Endothelial cell of umbilical vein (primary cell): ENCODE results near the gene HOXB4. TPM values are rescaled to one million over a fixed set of nuclear protein-coding genes. Genes with fewer than 3 reads are reported as not detected.

Experiments used
- BruUV-seq: library from RNA; stranded (reverse); fragments of 400-500 nt; replicated peaks from 2 replicates; lab custom pipeline; 2021; lab: Mats Ljungman, UMichigan
- CTCF ChIA-PET: fragments of 300-600, 350-600 bp; sonication (Branson Sonifier 250); formaldehyde crosslinking; loops from one replicate; lab custom pipeline; 2021; ENCODE audit warnings: antibody characterized with exemption, inconsistent platforms; lab: Charles Lee
- POLR2A ChIA-PET: fragments of 300-600, 350-600 bp; sonication (Branson Sonifier 250); formaldehyde crosslinking; loops from one replicate; lab custom pipeline; 2021; ENCODE audit warnings: antibody characterized with exemption, inconsistent platforms; lab: Charles Lee
- DNase-seq: peaks from one replicate; pipeline ENCODE4 v3.0.0-alpha.2; 2011; ENCODE audit warnings: low read depth, low spot score
- FAIRE-seq: peaks from 2 replicates; lab custom pipeline; 2011; peaks lifted over from hg19 to GRCh38; lab: Jason Lieb, UNC
- H2AFZ ChIP-seq: 2 replicates; pipeline ENCODE4 v1.6.0; 2012; ENCODE audit warnings: low read depth, low read length, control low read depth, inconsistent platforms
- H3K27ac ChIP-seq: 2 replicates; pipeline ENCODE4 v1.5.1; 2011; ENCODE audit warnings: low read depth, mild to moderate bottlenecking, control low read depth, low read length, moderate library complexity; ENCODE audit not compliant: insufficient read depth
- H3K27me3 ChIP-seq, 2 experiments: 2 replicates each; pipeline versions ENCODE4 v1.6.0 to v1.6.1; 2011; ENCODE audit warnings: low read length in 2 of 2, mixed read lengths in 1 of 2; ENCODE audit not compliant: control insufficient read depth in 2 of 2, insufficient read depth in 2 of 2
- H3K36me3 ChIP-seq, 2 experiments: 2 replicates in 1 of 2; 3 replicates in 1 of 2; pipeline ENCODE4 v1.5.1; 2011; ENCODE audit warnings: low read length in 2 of 2, mild to moderate bottlenecking in 1 of 2, moderate library complexity in 1 of 2; ENCODE audit not compliant: control insufficient read depth in 2 of 2, insufficient read depth in 2 of 2; ENCODE audit errors: extremely low read depth in 1 of 2
- H3K4me1 ChIP-seq: 3 replicates; pipeline ENCODE4 v1.5.1; 2011; ENCODE audit warnings: mild to moderate bottlenecking, low read length; ENCODE audit not compliant: control insufficient read depth, insufficient read depth; ENCODE audit errors: extremely low read depth
- H3K4me2 ChIP-seq: 2 replicates; pipeline ENCODE4 v1.6.1; 2011; ENCODE audit warnings: low read length, control low read depth, mixed read lengths; ENCODE audit not compliant: insufficient read depth
- H3K4me3 ChIP-seq, 3 experiments: fragments of 200-600 bp in 1 of 3; sonication (generic), shearing (Covaris generic) in 1 of 3; replicated peaks in 1 of 3; 2 replicates each; pipeline ENCODE4 v1.5.1; 2011 to 2016; ENCODE audit warnings: control low read depth in 3 of 3, low read length in 3 of 3, mild to moderate bottlenecking in 2 of 3, inconsistent platforms in 1 of 3, low read depth in 1 of 3, moderate library complexity in 1 of 3; ENCODE audit not compliant: insufficient read depth in 1 of 3
- H3K79me2 ChIP-seq: 2 replicates; pipeline ENCODE4 v1.6.0; 2012; ENCODE audit warnings: low read length, inconsistent platforms; ENCODE audit not compliant: control insufficient read depth, insufficient read depth
- H3K9ac ChIP-seq: replicated peaks from 2 replicates; pipeline ENCODE3; 2011; ENCODE audit warnings: low read length, control low read depth; ENCODE audit not compliant: insufficient read depth; ENCODE audit errors: extremely low read depth
- H3K9me1 ChIP-seq: replicated peaks from 3 replicates; pipeline ENCODE4 v1.6.0; 2011; ENCODE audit warnings: mild to moderate bottlenecking, low read length; ENCODE audit not compliant: control insufficient read depth, insufficient read depth; ENCODE audit errors: extremely low read depth
- H3K9me3 ChIP-seq: replicated peaks from 2 replicates; pipeline ENCODE4 v1.5.1; 2012; ENCODE audit warnings: low read length, inconsistent platforms; ENCODE audit not compliant: control insufficient read depth, insufficient read depth
- H4K20me1 ChIP-seq: replicated peaks from 2 replicates; pipeline ENCODE3; 2011; ENCODE audit warnings: mild to moderate bottlenecking, low read length; ENCODE audit not compliant: control insufficient read depth, insufficient read depth; ENCODE audit errors: extremely low read depth
- CTCF ChIP-seq, 2 donors: IDR thresholded peaks; 1 replicate in 1 of 2; 2 replicates in 1 of 2; pipeline ENCODE4 v1.5.1; 2011; ENCODE audit warnings: low read length in 2 of 2, mild to moderate bottlenecking in 2 of 2, moderate library complexity in 2 of 2, control low read depth in 1 of 2, inconsistent platforms in 1 of 2, low read depth in 1 of 2; ENCODE audit not compliant: insufficient read depth in 1 of 2; ENCODE audit errors: extremely low read depth in 1 of 2
- EZH2 ChIP-seq: IDR thresholded peaks from 2 replicates; pipeline ENCODE4 v1.6.1; 2012; ENCODE audit warnings: borderline replicate concordance, low read depth, mild to moderate bottlenecking, moderate library complexity, low read length, inconsistent platforms; ENCODE audit not compliant: severe bottlenecking
- FOS ChIP-seq: IDR thresholded peaks from 2 replicates; pipeline ENCODE4 v1.6.1; 2011; ENCODE audit warnings: mild to moderate bottlenecking, low read length, moderate library complexity, borderline replicate concordance; ENCODE audit not compliant: insufficient read depth
- GATA2 ChIP-seq: IDR thresholded peaks from 2 replicates; pipeline ENCODE4 v1.7.0; 2011; ENCODE audit warnings: low read depth, mild to moderate bottlenecking, moderate library complexity, mixed read lengths, low read length; ENCODE audit not compliant: insufficient read length, insufficient read depth
- JUN ChIP-seq: IDR thresholded peaks from 2 replicates; pipeline ENCODE4 v1.6.1; 2011; ENCODE audit warnings: borderline replicate concordance, low read depth; ENCODE audit not compliant: insufficient read length, insufficient read depth
- MAX ChIP-seq: IDR thresholded peaks from 2 replicates; pipeline ENCODE4 v1.6.1; 2011; ENCODE audit not compliant: insufficient read depth, insufficient read length
- MYC ChIP-seq: IDR thresholded peaks from one replicate; pipeline ENCODE4 v1.6.1; 2011; ENCODE audit warnings: mild to moderate bottlenecking, low read depth, low read length
- POLR2A ChIP-seq: IDR thresholded peaks from 2 replicates; pipeline ENCODE4 v1.6.1; 2012; ENCODE audit warnings: low read depth, mild to moderate bottlenecking, control low read depth, low read length
- POLR2AphosphoS5 ChIP-seq: IDR thresholded peaks from 2 replicates; pipeline ENCODE4 v1.6.1; 2012; ENCODE audit warnings: low read depth, mild to moderate bottlenecking, control low read depth, low read length, moderate library complexity; ENCODE audit not compliant: insufficient read depth
- dilution Hi-C: fragments of 300-500 bp; cut with MboI; formaldehyde crosslinking; loops from one replicate; pipeline ENCODE4 v1.15.0; 2019; ENCODE audit warnings: low sequenced_read_pairs; ENCODE audit not compliant: extremely low pct_ligation_motif_present
- intact Hi-C: fragments of 100-400 bp; cut with micrococcal nuclease; formaldehyde crosslinking; loops from one replicate; pipeline ENCODE4 v1.10.0; 2022
- polyA plus RNA-seq, 4 experiments: library from polyadenylated mRNA; depleted of rRNA in 3 of 4; stranded (reverse) in 3 of 4; unstranded in 1 of 4; fragments of >200 nt; gene quantifications; 2 replicates each; pipeline versions ENCODE4 v1.2.1 to v1.2.3, GENCODE V29; 2011 to 2012; ENCODE audit warnings: missing spikeins in 1 of 4
- total RNA-seq: library from RNA; stranded (reverse); gene quantifications from 2 replicates; pipeline ENCODE4 v1.2.3, GENCODE V29; 2021

HOXB4 gene
- total and polyA plus RNA-seq, 2 donors (not counting 3 experiments of a cell fraction or from before 2014, with no cell fraction given) = 4.6 to 13.1 TPM

GRCh38 chr17:48551596-48552465, 26.3 kb downstream of the HOXB4 start:
- Histone ChIP-seq H3K27me3 (no peaks in the 10 kb centered on the region), H4K20me1 (no peaks in the 10 kb centered on the region), H3K36me3 (peaks cover 10 to 14% of the 10 kb centered on the region in 2 experiments), H3K4me3 (no peak overlapping the region), H2AFZ (no peak overlapping the region), H3K9me3 (no peaks in the 10 kb centered on the region), H3K9me1 (no peaks in the 10 kb centered on the region), H3K4me2 (no peak overlapping the region), H3K27ac (no peak overlapping the region), H3K79me2 (peaks cover 49% of the 10 kb centered on the region), H3K4me1 (peaks cover 37% of the 10 kb centered on the region), H3K9ac (no peak overlapping the region)
- intact Hi-C loops = no loop called here
- FAIRE-seq (no peak), DNase-seq (no peak)
- dilution Hi-C loops = no loop called here
- CTCF ChIA-PET = no interaction called here
- POLR2A ChIA-PET = no interaction called here
- no TSS peak for BruUV-seq
- no peak for TF ChIP-seq JUN
- no peak for TF ChIP-seq MYC
- no peak for TF ChIP-seq POLR2AphosphoS5
- no peak for TF ChIP-seq POLR2A

GRCh38 chr17:48551214-48551555, 27.0 kb downstream of the HOXB4 start:
- TF ChIP-seq MAX = no peak
- no peak for TF ChIP-seq JUN
- no peak for TF ChIP-seq POLR2A
- TF ChIP-seq EZH2 = no peak
- no peak for TF ChIP-seq POLR2AphosphoS5
- TF ChIP-seq CTCF (IDR thresholded peaks at IDR 0.05; ENCODE audit: extremely low read depth in 1 of 2, insufficient read depth in 1 of 2, low read depth in 1 of 2, low read length in 2 of 2) = no peak
- TF ChIP-seq GATA2 = no peak
- no peak for TF ChIP-seq FOS
- no peak for TF ChIP-seq MYC
- Histone ChIP-seq H3K36me3 (peaks cover 10 to 14% of the 10 kb centered on the region in 2 experiments), H3K4me2 (no peak overlapping the region), H3K79me2 (peaks cover 48% of the 10 kb centered on the region), H3K4me3 (no peak overlapping the region), H3K27ac (no peak overlapping the region), H4K20me1 (no peaks in the 10 kb centered on the region), H3K4me1 (peaks cover 37% of the 10 kb centered on the region), H3K27me3 (no peaks in the 10 kb centered on the region), H3K9me3 (no peaks in the 10 kb centered on the region), H3K9ac (no peak overlapping the region), H3K9me1 (no peaks in the 10 kb centered on the region), H2AFZ (no peak overlapping the region)
- BruUV-seq = no TSS peak
- POLR2A ChIA-PET = no interaction called here
- FAIRE-seq (no peak), DNase-seq (no peak)
- dilution Hi-C loops (no loop called here), intact Hi-C loops (no loop called here)
- CTCF ChIA-PET = no interaction called here
